Sigmoid colon (tissue), 4 donors: ENCODE data around the gene EML6.

Source experiments
- POLR2A ChIP-seq, 2 donors: fragments of 450-650 bp; IDR thresholded peaks; one replicate each; pipeline ENCODE4 v1.6.1; 2016; ENCODE audit warnings: antibody characterized with exemption in 2 of 2, mild to moderate bottlenecking in 2 of 2, moderate library complexity in 2 of 2
- POLR2AphosphoS5 ChIP-seq, 4 donors: sonication (generic); formaldehyde crosslinking; IDR thresholded peaks; one replicate each; pipeline ENCODE4 v1.6.1; 2017; ENCODE audit warnings: antibody characterized with exemption in 4 of 4

- TF ChIP-seq POLR2A (IDR thresholded peaks at IDR 0.05): no peak
- no peak for TF ChIP-seq POLR2AphosphoS5 (IDR thresholded peaks at IDR 0.05)
Observed at GRCh38 chr2:54964271-54964670, 240.8 kb downstream of the EML6 start.
